Measurements from ENCODE around the gene TMEM43. TPM values are rescaled to one million over a fixed set of nuclear protein-coding genes. Genes with fewer than 3 reads are reported as not detected.

Gene TMEM43
- total RNA-seq, 6 experiments from 2014 or later: 9.3 to 16.8 (median 14.6) TPM

GRCh38 chr3:14154276-14154675, 29.4 kb downstream of the TMEM43 start:
- Histone ChIP-seq H3K27me3 (no peaks in the 10 kb centered on the region), H3K27ac (no peak overlapping the region), H3K9me3 (no peaks in the 10 kb centered on the region), H3K4me3 (no peak overlapping the region), H3K4me1 (no peaks in the 10 kb centered on the region), H3K36me3 (peaks cover 0 to 66% (median 35%) of the 10 kb centered on the region in 4 donors)
- TF ChIP-seq, protein P1, sequence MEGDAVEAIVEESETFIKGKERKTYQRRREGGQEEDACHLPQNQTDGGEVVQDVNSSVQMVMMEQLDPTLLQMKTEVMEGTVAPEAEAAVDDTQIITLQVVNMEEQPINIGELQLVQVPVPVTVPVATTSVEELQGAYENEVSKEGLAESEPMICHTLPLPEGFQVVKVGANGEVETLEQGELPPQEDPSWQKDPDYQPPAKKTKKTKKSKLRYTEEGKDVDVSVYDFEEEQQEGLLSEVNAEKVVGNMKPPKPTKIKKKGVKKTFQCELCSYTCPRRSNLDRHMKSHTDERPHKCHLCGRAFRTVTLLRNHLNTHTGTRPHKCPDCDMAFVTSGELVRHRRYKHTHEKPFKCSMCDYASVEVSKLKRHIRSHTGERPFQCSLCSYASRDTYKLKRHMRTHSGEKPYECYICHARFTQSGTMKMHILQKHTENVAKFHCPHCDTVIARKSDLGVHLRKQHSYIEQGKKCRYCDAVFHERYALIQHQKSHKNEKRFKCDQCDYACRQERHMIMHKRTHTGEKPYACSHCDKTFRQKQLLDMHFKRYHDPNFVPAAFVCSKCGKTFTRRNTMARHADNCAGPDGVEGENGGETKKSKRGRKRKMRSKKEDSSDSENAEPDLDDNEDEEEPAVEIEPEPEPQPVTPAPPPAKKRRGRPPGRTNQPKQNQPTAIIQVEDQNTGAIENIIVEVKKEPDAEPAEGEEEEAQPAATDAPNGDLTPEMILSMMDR (IDR thresholded peaks at IDR 0.05): no peak
- DNase-seq (no peak), ATAC-seq (no peak)
- WGBS (ENCODE audit: insufficient coverage, low coverage, low lambda C conversion rate, missing lambda C conversion rate): 94% methylated on average over 5 of the region's 5 CpGs
- intact Hi-C loops (cut with DNase I): no loop called here

DNA sequence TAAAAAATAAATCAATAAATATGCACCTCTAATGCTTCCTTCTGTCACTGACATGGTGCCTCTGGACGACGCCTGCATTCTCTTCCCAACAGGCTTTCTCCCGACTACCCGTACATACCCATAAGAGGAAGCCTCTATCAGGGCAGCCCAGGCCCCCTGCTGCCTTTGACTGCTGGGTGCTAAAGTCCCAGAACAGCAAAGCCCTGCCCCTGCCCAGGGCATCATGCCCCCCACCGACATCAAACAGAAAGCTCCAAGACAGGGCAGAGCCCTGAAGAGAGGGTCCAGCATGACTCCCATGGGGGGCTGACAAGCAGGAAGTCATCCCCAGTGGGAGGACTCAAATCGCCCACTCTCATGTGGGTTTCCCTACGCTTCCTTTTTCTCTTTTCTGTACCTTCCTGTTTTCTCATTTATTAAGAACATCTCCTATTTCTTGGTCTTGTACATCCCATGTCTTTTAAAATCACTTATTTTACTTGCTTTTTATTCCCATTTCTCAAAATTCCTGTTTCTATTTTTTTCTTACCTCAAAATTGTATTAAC, 30.1 kb downstream of the TMEM43 start:
- H3K4me1 ChIP-seq: no peaks in the 10 kb centered on the region
- intact Hi-C loops (cut with DNase I): no loop called here
- no peak for DNase-seq
- 88% methylated on average over 7 of the region's 7 CpGs for WGBS (ENCODE audit: insufficient coverage, low coverage, low lambda C conversion rate, missing lambda C conversion rate)
- H3K9me3 ChIP-seq: no peaks in the 10 kb centered on the region
- no peaks in the 10 kb centered on the region for H3K27me3 ChIP-seq
- H3K36me3 ChIP-seq: peaks cover 0 to 73% (median 42%) of the 10 kb centered on the region in 4 donors
- ATAC-seq: no peak
- TF ChIP-seq, protein P1 (IDR thresholded peaks at IDR 0.05): no peak
- TF ChIP-seq POLR2A (IDR thresholded peaks at IDR 0.05): no peak
- H3K27ac ChIP-seq: no peak overlapping the region
- no peak overlapping the region for H3K4me3 ChIP-seq

- H3K4me1 ChIP-seq: no peaks in the 10 kb centered on the region
- TF ChIP-seq, protein P1 (IDR thresholded peaks at IDR 0.05): no peak
- TF ChIP-seq POLR2A (IDR thresholded peaks at IDR 0.05): no peak
- no peak overlapping the region for H3K4me3 ChIP-seq
- no peaks in the 10 kb centered on the region for H3K9me3 ChIP-seq
- H3K27me3 ChIP-seq: no peaks in the 10 kb centered on the region
- H3K36me3 ChIP-seq: peaks cover 0 to 82% (median 48%) of the 10 kb centered on the region in 4 donors
- no peak for ATAC-seq
- intact Hi-C loops (cut with DNase I): no loop called here
- H3K27ac ChIP-seq: no peak overlapping the region
- DNase-seq: no peak
- WGBS (ENCODE audit: insufficient coverage, low coverage, low lambda C conversion rate, missing lambda C conversion rate): 93% methylated on average over 3 of the region's 7 CpGs
Observed at GRCh38 chr3:14156201-14156600, 31.3 kb downstream of the TMEM43 start.

DNA sequence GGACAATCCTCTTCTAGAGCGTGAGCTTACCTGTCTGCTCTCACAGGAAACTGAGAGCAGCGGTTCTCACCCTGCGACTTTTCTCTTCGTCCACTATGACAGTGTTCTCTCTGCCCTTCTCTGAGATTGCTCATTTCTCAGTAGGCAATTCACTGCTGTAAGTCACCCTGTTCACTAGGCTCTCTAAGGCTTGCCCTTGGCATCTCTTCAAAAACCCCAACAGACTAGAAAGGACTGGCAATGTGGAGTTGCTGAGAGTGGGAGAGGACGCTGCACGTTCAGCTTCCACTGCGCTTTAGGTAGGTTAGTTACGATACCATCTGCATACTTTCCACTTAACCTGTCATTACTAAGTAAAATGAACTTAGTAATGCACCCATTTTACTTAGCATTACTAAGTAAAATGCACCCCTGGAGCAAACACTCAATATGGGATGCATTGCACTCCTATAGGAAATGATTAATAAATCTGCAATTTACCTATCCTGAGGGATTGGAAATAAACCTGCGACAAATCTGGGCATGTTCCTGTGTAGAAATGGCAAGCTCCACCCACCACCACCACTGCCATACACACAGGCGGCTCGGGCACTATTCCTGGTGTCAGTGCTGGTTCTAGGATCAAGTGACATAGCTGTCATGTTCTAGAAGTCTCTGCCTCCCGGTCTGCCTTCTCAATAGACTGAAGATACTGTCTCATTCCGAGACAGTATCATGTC, 32.1 kb downstream of the TMEM43 start:
- no peaks in the 10 kb centered on the region for H3K4me1 ChIP-seq
- no peaks in the 10 kb centered on the region for H3K9me3 ChIP-seq
- no peak overlapping the region for H3K27ac ChIP-seq
- H3K27me3 ChIP-seq: no peaks in the 10 kb centered on the region
- intact Hi-C loops (cut with DNase I): no loop called here
- WGBS (ENCODE audit: insufficient coverage, low coverage, low lambda C conversion rate, missing lambda C conversion rate): 97% methylated on average over 8 of the region's 13 CpGs
- H3K36me3 ChIP-seq: peaks cover 0 to 75% (median 52%) of the 10 kb centered on the region in 4 donors
- no peak for DNase-seq
- no peak overlapping the region for H3K4me3 ChIP-seq
- no peak for ATAC-seq
- TF ChIP-seq, protein P1 (IDR thresholded peaks at IDR 0.05): no peak
- TF ChIP-seq POLR2A (IDR thresholded peaks at IDR 0.05): no peak
